ENCODE data around the gene IL1R2.

GRCh38 chr2:102060792-102061191 lies 69.0 kb downstream of the IL1R2 start:
- no peak for TF ChIP-seq EZH2 (IDR thresholded peaks at IDR 0.05)
- TF ChIP-seq POLR2AphosphoS5 (IDR thresholded peaks at IDR 0.05; ENCODE audit: borderline replicate concordance, low read depth, low read length): no peak
- TF ChIP-seq FOXP2 (optimal IDR thresholded peaks at IDR 0.05; ENCODE audit: control extremely low read depth, extremely low read length, insufficient read depth): no peak
